GM21360 (cell line): Measurements from ENCODE around the gene IGFBP6.
A peak's percentile ranks its signal among the peaks of the same experiment; 100 is the strongest.

Experiments used
- ATAC-seq: cut with Tn5 transposase; IDR thresholded peaks from one replicate; pipeline ENCODE4 v1.9.1; 2021; ENCODE audit warnings: mild to moderate bottlenecking, moderate library complexity; ENCODE audit not compliant: unreplicated experiment

IGFBP6 gene

GRCh38 chr12:53097564-53098353, at the start of gene IGFBP6:
Gene IGFBP6, plus strand, starts transcription at chr12:53097667. Its CDS starts 51 bp downstream, at chr12:53097718.
- ATAC-seq = no peak

GRCh38 chr12:53048033-53048779, 49.3 kb upstream of the IGFBP6 start:
- no peak for ATAC-seq

GRCh38 chr12:53048780-53049401, 48.6 kb upstream of the IGFBP6 start:
- ATAC-seq = no peak

- ATAC-seq = no peak
Measured at GRCh38 chr12:53049571-53050318, 47.7 kb upstream of the IGFBP6 start, which contains the start of gene TNS2. Gene TNS2, plus strand, starts transcription at chr12:53050065. Its CDS starts 121 bp downstream, at chr12:53050186.

GRCh38 chr12:53050426-53051057, 46.9 kb upstream of the IGFBP6 start:
- ATAC-seq = no peak

DNA sequence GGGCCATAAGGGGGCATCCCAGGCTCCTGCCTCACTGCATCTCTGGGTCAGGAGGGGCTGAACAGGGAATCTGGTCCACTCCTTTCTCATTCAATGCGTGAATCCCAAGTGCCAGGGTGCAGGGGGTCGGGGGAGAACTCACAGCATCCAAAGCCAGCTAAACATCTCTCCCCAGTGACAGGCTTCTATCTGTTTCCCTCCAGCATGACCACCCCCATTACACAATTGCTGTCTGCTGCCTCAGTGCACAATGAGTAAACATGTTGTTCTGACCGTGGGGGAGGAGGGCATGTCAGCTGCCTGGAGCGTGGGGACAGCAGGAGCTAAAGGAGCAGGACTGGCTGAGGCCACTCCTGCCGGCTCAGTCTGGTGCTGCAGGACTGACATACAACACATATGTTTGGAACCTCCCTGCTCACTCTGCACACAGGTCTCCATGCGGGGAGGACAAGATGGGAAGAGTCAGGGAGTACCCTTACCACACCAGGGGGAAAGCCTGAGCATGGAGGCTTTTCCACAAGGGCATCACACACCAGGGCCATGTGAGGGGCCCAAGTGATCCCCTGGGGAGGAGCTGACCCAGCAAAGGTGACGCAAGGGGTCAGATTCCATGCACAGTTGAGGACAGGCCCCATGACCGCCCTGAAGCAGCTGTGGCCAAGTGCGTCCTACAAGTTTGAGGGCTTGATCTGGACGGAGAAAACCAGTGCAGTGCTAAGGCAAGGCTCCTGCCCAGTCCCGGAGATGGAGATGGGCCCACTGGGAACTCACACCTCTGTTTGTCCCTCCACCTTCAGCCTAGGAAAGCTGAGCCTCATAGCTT, 46.2 kb upstream of the IGFBP6 start:
- no peak for ATAC-seq

- ATAC-seq = no peak
Measured at GRCh38 chr12:53051881-53052412, 45.5 kb upstream of the IGFBP6 start.

DNA sequence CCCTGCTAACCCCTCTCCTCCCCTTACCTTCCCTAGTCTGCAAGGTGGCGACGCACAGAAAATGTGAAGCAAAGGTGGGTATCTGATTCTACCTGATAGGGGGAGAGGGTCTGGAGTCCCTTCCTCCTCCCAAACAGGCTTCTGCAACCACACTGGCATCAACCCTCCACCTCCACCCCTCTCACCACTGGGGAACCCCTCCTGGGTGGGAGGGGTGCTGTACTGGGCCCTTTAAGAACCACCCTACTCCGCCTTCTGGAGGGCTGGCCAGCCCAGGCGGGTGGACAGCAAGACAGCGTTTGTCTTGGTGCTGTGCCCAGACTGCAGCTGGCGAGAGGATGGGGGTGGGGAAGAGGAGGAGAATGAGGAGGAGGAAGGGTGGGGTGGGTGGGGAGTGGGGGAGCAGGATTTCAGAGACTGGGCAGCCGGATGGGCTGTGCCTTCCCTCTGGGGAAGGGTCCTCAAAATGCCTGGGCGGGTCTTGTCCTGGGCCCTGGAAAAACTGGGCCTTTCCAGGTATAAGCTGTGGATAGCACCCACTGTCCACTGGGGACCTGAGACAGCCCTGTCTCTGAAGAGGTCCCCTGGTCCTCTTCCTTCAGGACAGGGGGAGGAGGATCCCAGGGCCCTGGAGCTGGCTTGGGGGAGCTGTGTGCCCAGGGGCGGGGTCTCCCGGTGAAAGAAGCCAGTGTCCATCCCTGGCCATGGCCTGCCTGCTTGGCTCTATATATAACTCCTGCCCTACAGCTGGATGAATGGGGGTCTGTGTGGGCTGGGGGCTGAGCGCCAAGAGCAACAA, 44.8 kb upstream of the IGFBP6 start:
- ATAC-seq = no peak

GRCh38 chr12:53053218-53054111, 44.0 kb upstream of the IGFBP6 start:
- ATAC-seq = peak; percentile 22

DNA sequence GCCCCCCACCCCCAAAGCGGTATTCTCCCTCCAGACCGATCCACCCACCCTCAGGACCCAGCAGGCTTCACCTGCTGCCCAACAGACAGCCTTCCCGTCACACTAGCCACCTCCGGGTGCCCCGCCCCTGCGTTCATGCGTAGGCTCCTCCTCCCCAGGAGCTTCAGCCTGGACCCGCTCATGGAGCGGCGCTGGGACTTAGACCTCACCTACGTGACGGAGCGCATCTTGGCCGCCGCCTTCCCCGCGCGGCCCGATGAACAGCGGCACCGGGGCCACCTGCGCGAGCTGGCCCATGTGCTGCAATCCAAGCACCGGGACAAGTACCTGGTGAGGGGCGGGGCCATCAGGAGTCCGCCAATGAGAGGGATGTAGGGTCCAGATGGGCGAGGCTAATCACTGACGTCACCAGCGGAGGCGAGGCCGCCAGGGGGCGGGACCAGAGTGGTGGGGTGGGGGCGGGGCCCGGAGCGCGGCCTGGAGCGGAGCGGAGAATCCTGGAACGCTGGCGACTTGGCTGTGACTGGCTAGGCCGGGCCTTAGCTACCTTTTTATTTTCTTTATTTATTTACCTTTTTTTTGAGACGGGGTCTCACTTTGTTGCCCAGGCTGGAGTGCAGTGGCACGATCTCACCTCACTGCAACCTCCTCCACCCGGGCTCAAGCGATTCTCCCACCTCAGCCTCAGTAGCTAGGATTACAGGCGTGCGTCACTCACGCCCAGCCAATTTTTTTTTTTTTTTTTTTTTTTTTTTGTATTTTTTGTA, 43.2 kb upstream of the IGFBP6 start:
- peak; percentile 79 for ATAC-seq

GRCh38 chr12:53055471-53056266, 41.8 kb upstream of the IGFBP6 start:
- ATAC-seq = no peak

- ATAC-seq = no peak
Measured at GRCh38 chr12:53056296-53056695, 41.2 kb upstream of the IGFBP6 start.

GRCh38 chr12:53056901-53057300, 40.6 kb upstream of the IGFBP6 start:
- no peak for ATAC-seq

GRCh38 chr12:53057816-53058500, 39.5 kb upstream of the IGFBP6 start:
- ATAC-seq = no peak

DNA sequence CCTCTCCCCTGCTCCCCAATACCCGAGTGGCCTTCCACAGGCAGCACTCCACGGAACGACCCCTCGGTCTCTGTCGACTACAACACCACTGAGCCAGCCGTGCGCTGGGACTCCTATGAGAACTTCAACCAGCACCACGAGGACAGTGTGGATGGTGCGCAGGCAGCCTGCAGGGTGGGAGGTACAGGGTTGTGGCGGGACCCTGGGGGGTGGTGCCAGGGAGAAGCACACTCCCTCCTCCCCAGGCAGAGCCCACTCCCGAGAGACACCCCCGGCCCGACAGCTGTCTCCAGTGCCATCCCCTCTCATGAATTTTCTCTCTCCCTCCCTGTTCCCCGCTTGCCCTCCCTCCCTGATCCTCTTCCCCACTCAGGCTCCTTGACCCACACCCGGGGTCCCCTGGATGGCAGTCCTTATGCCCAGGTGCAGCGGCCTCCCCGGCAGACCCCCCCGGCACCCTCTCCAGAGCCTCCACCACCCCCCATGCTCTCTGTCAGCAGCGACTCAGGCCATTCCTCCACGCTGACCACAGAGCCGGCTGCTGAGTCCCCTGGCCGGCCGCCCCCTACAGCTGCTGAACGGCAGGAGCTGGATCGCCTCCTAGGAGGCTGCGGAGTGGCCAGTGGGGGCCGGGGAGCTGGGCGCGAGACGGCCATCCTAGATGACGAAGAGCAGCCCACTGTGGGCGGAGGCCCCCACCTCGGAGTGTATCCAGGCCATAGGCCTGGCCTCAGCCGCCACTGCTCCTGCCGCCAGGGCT, 38.6 kb upstream of the IGFBP6 start:
- ATAC-seq = no peak
